ENCODE measurements around the gene PLPPR1.

Gene PLPPR1

DNA sequence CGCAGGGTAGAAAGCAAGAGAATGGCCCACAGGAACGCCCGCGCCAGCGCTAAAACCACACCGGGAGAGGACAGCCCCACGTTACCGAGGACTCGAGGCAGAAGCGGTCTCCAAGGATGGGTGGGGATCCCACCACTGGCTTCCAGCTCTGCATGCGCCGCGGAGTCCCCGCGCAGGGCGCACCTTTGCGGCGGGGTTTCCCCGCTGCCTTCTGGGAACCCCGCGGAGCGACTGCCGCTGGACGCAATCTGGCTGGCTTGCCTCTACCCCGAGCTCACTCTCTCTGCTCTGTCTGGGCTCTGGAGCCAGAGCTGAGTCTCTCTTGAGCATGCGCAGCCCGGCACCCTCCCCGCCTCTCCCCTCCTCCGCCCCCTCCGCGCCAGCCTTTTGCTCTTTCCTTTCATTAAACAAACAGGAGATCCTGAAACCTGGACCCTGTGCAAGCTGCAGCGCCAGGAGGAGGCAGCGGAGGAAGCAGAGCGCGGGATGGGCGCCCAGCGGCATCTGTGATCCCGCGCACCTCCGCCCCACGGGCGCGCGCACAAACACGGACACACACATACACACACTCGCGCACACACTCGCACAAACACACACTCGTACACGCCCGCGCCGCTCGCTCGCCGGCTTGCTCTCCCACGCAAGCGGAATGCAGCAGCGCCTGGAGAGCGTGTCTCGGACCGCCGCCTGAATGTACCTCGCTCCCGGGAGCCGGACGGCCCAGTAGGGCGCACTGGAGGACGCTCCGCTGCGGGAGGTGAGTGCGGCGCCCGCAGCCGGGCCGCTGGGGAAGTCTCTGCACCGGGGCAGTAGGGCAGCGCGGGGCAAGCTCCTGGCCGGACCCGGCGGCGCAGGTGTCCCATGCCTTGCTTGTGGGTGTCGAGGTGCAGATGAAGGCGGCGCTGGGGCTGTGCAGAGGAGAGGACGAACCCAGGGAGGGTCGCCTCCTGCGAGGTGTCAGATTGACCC, at the start of gene PLPPR1:
TSS of gene PLPPR1 (plus strand) at position 382 of the 969 bp plus-strand sequence.
- Histone ChIP-seq H3K4me1 (ENCODE audit: insufficient read depth, low read length) (peaks cover 8% of the 10 kb centered on the region), H3K36me3 (ENCODE audit: insufficient read depth, low read length) (no peaks in the 10 kb centered on the region), H3K9me3 (ENCODE audit: low read length) (no peaks in the 10 kb centered on the region), H3K4me3 (ENCODE audit: low read length) (peak within 1 kb of the TSS; percentile 51), H2AFZ (ENCODE audit: low read depth, low read length) (peak within 1 kb of the TSS; percentile 72), H3K27me3 (ENCODE audit: insufficient read depth, low read length) (peaks cover 59% of the 10 kb centered on the region)

DNA sequence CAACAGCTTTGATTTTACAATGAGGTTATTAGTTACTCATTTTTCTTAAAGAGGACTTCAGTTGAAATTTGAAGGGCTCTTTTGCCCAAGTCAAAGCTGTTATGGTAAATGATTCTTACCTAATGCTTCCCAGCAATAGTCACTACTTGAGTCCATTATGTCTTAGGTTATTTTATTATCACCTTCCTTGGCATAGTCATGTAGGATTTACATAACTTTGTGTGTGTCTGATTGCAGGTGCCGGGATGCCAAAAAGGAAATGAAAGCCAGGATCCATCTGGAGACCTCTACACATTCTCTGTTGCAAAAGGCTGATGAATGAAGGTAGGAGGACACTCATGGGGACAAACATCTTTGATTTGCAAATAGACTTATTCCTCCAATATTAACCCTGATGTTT, 38.8 kb upstream of the PLPPR1 start:
- Histone ChIP-seq H3K9me3 (ENCODE audit: low read length) (no peaks in the 10 kb centered on the region), H2AFZ (ENCODE audit: low read depth, low read length) (no peak overlapping the region), H3K4me1 (ENCODE audit: insufficient read depth, low read length) (no peaks in the 10 kb centered on the region), H3K36me3 (ENCODE audit: insufficient read depth, low read length) (no peaks in the 10 kb centered on the region), H3K4me3 (ENCODE audit: low read length) (no peak overlapping the region), H3K27me3 (ENCODE audit: insufficient read depth, low read length) (no peaks in the 10 kb centered on the region)

DNA sequence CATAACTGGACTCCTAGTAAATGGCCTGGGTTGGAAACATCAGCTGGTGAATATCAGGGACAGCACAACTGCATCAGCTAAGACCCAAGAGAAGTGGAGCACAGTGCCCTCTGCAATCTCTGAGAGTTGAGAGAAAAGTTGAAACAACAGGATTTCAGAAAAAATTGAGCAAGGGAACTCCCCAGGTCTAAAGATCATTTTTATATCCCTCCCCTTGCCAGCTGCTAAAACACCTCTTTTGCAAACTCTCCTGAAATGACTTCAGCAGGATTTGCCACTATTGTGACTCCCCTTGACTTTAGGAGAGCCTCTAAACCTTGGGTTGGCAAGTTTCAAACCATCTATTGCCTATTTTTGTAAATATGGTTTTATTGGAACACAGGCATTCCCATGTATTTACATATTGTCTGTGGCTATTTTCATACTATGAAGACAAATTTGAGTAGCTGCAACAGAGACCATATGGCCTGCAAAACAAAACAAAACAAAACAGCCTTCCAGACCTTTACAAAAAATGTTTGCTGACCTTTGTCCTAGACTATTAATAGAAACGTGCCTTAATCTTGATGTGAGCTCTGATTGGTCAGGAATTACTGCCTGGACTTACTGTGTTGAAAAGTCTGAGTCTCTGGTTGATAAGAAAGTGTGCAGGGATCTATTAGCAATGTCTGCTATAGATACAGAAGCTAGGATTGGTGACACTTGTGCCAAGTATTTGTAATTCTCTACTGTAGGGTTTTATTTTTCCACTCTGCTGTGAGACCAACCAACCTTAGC, 37.7 kb upstream of the PLPPR1 start:
- H3K36me3 ChIP-seq (ENCODE audit: insufficient read depth, low read length): no peaks in the 10 kb centered on the region
- H2AFZ ChIP-seq (ENCODE audit: low read depth, low read length): no peak overlapping the region
- no peak overlapping the region for H3K4me3 ChIP-seq (ENCODE audit: low read length)
- no peaks in the 10 kb centered on the region for H3K4me1 ChIP-seq (ENCODE audit: insufficient read depth, low read length)
- no peaks in the 10 kb centered on the region for H3K27me3 ChIP-seq (ENCODE audit: insufficient read depth, low read length)
- no peaks in the 10 kb centered on the region for H3K9me3 ChIP-seq (ENCODE audit: low read length)

DNA sequence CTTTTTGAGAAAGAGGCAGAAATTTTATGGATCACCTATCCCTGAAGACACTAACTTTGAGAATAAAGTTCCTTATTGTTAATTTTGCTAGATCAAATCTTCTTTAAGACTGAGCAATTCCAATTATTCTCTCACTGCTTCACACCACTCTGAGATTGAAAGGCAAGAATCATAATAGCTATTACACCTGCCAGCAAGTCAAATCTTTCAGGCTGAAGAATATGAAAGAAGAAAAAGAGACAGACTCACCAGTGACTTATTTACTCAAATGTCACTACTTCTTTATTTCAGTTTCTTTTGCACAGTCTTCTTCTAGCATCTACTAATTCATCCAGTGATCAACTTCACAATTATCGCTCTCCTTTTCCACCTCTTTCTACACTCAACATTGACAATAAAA, 35.9 kb upstream of the PLPPR1 start:
- no peaks in the 10 kb centered on the region for H3K27me3 ChIP-seq (ENCODE audit: insufficient read depth, low read length)
- no peaks in the 10 kb centered on the region for H3K4me1 ChIP-seq (ENCODE audit: insufficient read depth, low read length)
- H3K4me3 ChIP-seq (ENCODE audit: low read length): no peak overlapping the region
- H2AFZ ChIP-seq (ENCODE audit: low read depth, low read length): no peak overlapping the region
- H3K9me3 ChIP-seq (ENCODE audit: low read length): no peaks in the 10 kb centered on the region
- no peaks in the 10 kb centered on the region for H3K36me3 ChIP-seq (ENCODE audit: insufficient read depth, low read length)

DNA sequence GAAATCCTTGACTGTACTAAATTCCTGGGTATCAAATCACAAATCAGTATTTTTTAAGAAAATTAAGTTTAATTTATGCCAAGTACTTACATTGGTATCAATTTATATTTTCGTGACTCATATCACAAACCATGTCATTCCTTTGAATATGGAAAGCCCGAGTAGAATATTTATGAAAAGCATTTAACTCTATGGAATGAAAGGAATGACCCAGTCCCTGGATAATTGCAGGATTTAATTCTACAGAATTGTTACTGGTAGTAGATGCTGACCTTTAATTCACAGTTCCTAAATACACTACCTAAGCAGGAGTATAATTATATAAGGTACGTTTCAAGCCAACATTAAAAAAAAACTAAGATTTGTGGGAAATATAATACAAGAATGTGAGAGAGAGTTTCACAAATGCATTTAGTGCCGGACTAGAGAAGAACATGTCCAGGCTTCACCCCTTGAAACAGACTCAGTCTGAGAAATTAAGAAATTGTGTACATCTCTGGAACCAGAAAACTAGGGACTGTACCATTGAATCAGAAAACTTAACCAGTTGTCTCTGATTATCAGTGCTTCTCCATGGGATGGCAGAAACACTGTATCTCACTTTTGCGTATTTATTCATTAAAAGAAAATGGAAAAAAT, 28.5 kb upstream of the PLPPR1 start:
- Histone ChIP-seq H3K9me3 (ENCODE audit: low read length) (no peaks in the 10 kb centered on the region), H3K4me3 (ENCODE audit: low read length) (no peak overlapping the region), H3K4me1 (ENCODE audit: insufficient read depth, low read length) (peaks cover 2% of the 10 kb centered on the region), H3K36me3 (ENCODE audit: insufficient read depth, low read length) (no peaks in the 10 kb centered on the region), H2AFZ (ENCODE audit: low read depth, low read length) (no peak overlapping the region), H3K27me3 (ENCODE audit: insufficient read depth, low read length) (no peaks in the 10 kb centered on the region)

GRCh38 chr9:101005246-101005645, 23.3 kb upstream of the PLPPR1 start:
- H3K4me3 ChIP-seq (ENCODE audit: low read length): no peak overlapping the region
- no peak overlapping the region for H2AFZ ChIP-seq (ENCODE audit: low read depth, low read length)
- H3K4me1 ChIP-seq (ENCODE audit: insufficient read depth, low read length): no peaks in the 10 kb centered on the region
- no peaks in the 10 kb centered on the region for H3K27me3 ChIP-seq (ENCODE audit: insufficient read depth, low read length)
- H3K36me3 ChIP-seq (ENCODE audit: insufficient read depth, low read length): no peaks in the 10 kb centered on the region
- no peaks in the 10 kb centered on the region for H3K9me3 ChIP-seq (ENCODE audit: low read length)

DNA sequence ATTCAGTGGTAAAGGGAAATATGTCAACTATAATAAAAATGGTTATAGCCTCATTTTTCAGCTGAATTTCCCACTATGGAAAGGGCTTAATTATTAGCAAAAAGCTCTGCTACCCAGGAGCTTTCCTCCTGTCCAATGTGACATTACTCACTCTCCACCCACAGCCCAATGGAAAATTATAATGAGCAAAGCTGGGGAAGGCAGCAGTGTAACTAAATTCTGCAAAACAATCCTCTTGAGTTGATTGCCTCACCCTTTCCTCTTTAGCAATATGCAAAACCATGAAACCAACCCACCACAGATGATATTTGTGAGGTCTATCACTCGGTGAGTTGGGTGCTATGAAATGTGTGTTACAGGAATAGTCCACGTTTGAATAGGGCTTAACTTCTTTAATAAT, 14.0 kb upstream of the PLPPR1 start:
- Histone ChIP-seq H3K27me3 (ENCODE audit: insufficient read depth, low read length) (no peaks in the 10 kb centered on the region), H3K36me3 (ENCODE audit: insufficient read depth, low read length) (no peaks in the 10 kb centered on the region), H3K4me1 (ENCODE audit: insufficient read depth, low read length) (no peaks in the 10 kb centered on the region), H2AFZ (ENCODE audit: low read depth, low read length) (no peak overlapping the region), H3K4me3 (ENCODE audit: low read length) (no peak overlapping the region), H3K9me3 (ENCODE audit: low read length) (no peaks in the 10 kb centered on the region)

DNA sequence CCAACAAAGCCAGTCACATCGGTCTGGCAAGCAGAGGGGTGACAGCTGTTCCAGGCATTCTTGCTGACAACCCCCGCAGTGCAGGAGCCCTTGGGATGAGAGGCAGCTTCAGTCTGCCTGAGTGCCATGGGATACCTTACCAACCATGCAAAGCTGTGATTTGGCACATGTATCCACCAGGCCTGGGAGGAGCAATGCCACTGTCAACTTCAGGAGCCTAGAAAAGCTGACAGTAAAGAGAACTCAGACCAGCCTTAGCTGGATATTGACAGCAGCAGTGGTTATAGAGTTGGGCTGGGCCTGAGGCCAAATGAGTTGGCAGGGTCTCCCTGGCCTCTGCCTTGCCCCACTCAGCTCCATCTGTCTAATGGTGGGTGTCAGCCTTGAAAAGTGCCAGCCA, 10.1 kb upstream of the PLPPR1 start:
- Histone ChIP-seq H2AFZ (ENCODE audit: low read depth, low read length) (no peak overlapping the region), H3K27me3 (ENCODE audit: insufficient read depth, low read length) (no peaks in the 10 kb centered on the region), H3K4me3 (ENCODE audit: low read length) (no peak overlapping the region), H3K36me3 (ENCODE audit: insufficient read depth, low read length) (no peaks in the 10 kb centered on the region), H3K9me3 (ENCODE audit: low read length) (no peaks in the 10 kb centered on the region), H3K4me1 (ENCODE audit: insufficient read depth, low read length) (no peaks in the 10 kb centered on the region)

DNA sequence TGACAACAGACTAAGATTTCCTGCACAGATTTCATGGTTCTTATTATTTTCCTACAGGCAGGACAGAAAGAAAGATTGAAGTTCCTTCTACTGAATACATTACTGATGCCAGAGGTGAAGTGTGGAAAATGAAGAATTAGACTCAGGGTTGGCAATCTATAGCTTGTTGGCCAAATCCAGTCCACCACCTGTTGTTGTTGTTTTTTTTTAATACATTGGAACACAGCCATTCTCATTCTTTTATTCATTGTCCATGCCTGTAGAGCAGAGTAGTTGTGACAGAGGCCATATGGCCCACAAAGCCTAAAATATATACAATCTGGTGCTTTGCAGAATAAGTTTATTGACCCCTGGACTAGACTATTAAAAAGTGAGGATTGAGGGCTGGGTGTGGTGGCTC, 5.8 kb upstream of the PLPPR1 start:
- Histone ChIP-seq H3K4me3 (ENCODE audit: low read length) (no peak overlapping the region), H2AFZ (ENCODE audit: low read depth, low read length) (no peak overlapping the region), H3K4me1 (ENCODE audit: insufficient read depth, low read length) (peaks cover 2% of the 10 kb centered on the region), H3K27me3 (ENCODE audit: insufficient read depth, low read length) (peaks cover 13% of the 10 kb centered on the region), H3K9me3 (ENCODE audit: low read length) (no peaks in the 10 kb centered on the region), H3K36me3 (ENCODE audit: insufficient read depth, low read length) (no peaks in the 10 kb centered on the region)

GRCh38 chr9:101025940-101026339, 2.6 kb upstream of the PLPPR1 start:
- Histone ChIP-seq H3K27me3 (ENCODE audit: insufficient read depth, low read length) (peaks cover 39% of the 10 kb centered on the region), H3K9me3 (ENCODE audit: low read length) (no peaks in the 10 kb centered on the region), H3K36me3 (ENCODE audit: insufficient read depth, low read length) (no peaks in the 10 kb centered on the region), H3K4me1 (ENCODE audit: insufficient read depth, low read length) (peaks cover 8% of the 10 kb centered on the region), H2AFZ (ENCODE audit: low read depth, low read length) (no peak overlapping the region), H3K4me3 (ENCODE audit: low read length) (no peak overlapping the region)

DNA sequence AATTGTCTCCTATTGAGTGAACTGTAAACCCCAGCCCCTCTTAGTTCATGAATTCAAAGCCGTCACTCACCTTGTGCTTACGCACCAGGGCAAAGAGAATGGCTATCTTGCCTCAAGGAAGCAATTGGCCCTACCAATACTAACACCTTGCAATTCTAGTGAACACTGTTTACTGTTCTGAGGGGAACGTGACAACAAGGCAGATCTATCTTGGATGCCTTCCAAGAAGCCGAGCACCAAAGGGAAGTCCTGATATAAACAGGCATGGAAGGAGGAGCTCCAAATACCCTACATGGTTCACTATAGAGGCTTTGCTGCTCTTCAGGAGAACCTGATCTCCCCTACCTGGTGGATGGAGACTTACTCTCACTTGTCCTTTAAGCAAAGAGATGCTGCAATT, 1.7 kb upstream of the PLPPR1 start:
- Histone ChIP-seq H3K27me3 (ENCODE audit: insufficient read depth, low read length) (peaks cover 47% of the 10 kb centered on the region), H3K9me3 (ENCODE audit: low read length) (no peaks in the 10 kb centered on the region), H3K4me3 (ENCODE audit: low read length) (no peak overlapping the region), H2AFZ (ENCODE audit: low read depth, low read length) (no peak overlapping the region), H3K4me1 (ENCODE audit: insufficient read depth, low read length) (peaks cover 8% of the 10 kb centered on the region), H3K36me3 (ENCODE audit: insufficient read depth, low read length) (no peaks in the 10 kb centered on the region)

- Histone ChIP-seq H3K27me3 (ENCODE audit: insufficient read depth, low read length) (peaks cover 51% of the 10 kb centered on the region), H3K9me3 (ENCODE audit: low read length) (no peaks in the 10 kb centered on the region), H3K4me3 (ENCODE audit: low read length) (no peak overlapping the region), H3K4me1 (ENCODE audit: insufficient read depth, low read length) (peaks cover 8% of the 10 kb centered on the region), H2AFZ (ENCODE audit: low read depth, low read length) (no peak overlapping the region), H3K36me3 (ENCODE audit: insufficient read depth, low read length) (no peaks in the 10 kb centered on the region)
Observed at GRCh38 chr9:101027236-101027635, 1.3 kb upstream of the PLPPR1 start.
